22Rv1 (cell line): Measurements from ENCODE around the gene KCTD11.

Source experiments
- H3K27ac ChIP-seq: fragments of 450-650 bp; 2 replicates; pipeline ENCODE4 v1.5.1; 2017
- CTCF ChIP-seq: fragments of 450-650 bp; IDR thresholded peaks from 2 replicates; pipeline ENCODE4 v1.5.1; 2017; ENCODE audit warnings: mild to moderate bottlenecking
- ZFX ChIP-seq: fragments of 450-650 bp; IDR thresholded peaks from 2 replicates; pipeline ENCODE4 v1.6.1; 2017; ENCODE audit warnings: antibody characterized with exemption, borderline replicate concordance

Gene KCTD11

GRCh38 chr17:7317161-7317803 is 34.7 kb upstream of the KCTD11 start:
- H3K27ac ChIP-seq, result peak overlapping the region; percentile 99
- TF ChIP-seq ZFX (no peak), CTCF (no peak)

- H3K27ac ChIP-seq, result peak overlapping the region; percentile 99; the same call in 1 of the 2 replicates
- no peak for TF ChIP-seq CTCF
- TF ChIP-seq ZFX, result no peak
These were observed 33.7 kb upstream of the KCTD11 start for GRCh38 chr17:7318121-7318860.

DNA sequence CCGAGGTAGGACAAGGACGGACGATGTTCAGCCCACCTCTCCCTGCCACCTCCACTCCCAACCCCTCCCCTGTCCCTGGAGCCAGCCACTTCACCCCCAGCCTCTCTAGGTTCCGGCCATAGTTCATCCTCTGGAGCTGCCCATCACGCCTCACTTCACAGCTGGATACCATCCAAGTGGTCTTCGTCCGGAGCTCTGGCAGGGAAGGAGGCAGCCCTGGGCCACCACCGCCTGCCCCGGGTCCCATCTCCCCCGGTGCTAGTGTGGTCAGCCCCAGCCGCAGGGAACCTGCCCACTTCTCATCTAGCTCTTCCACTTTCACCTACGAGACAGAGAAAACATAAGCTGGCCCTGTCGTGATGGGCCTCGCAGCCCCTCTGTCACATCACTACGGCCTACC is 30.5 kb upstream of the KCTD11 start:
- no peak for TF ChIP-seq ZFX
- no peak for TF ChIP-seq CTCF
- no peak overlapping the region for H3K27ac ChIP-seq

GRCh38 chr17:7322520-7323194 is 29.3 kb upstream of the KCTD11 start:
- TF ChIP-seq ZFX (no peak), CTCF (no peak)
- no peak overlapping the region for H3K27ac ChIP-seq

GRCh38 chr17:7323731-7324437 is 28.1 kb upstream of the KCTD11 start:
- TF ChIP-seq ZFX (no peak), CTCF (peak; percentile 90)
- H3K27ac ChIP-seq, result no peak overlapping the region

DNA sequence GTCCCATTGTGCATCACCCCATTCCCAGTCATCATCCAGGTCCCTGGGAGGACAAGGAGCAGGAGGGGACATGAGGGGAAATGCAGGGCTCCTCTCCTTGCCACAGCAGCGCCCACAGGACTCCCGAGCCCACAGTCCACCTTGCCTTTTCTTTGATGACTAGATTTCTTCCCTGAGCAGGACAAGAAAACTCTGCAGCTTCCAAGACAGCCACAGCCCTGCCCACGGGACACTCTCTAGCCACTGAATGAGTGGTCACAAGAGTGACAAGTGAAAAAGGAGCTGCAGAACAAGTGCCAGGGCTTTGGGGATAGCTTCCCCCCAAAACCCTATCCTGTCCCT is 27.6 kb upstream of the KCTD11 start:
- H3K27ac ChIP-seq, result no peak overlapping the region
- TF ChIP-seq CTCF (peak; percentile 71), ZFX (no peak)
